HG02610 (cell line): Measurements from ENCODE around the gene GOLGA6A.
"Not testable (repeated sequence)": the region's sequence is repeated elsewhere in the genome, so short reads cannot be mapped to it uniquely, and the experiment has no call there.

Experiments used
- ATAC-seq: cut with Tn5 transposase; IDR thresholded peaks from one replicate; pipeline ENCODE4 v1.9.1; 2021; ENCODE audit warnings: mild to moderate bottlenecking, moderate library complexity; ENCODE audit not compliant: unreplicated experiment

The GOLGA6A gene

GRCh38 chr15:74108111-74108510 is 25.8 kb upstream of the GOLGA6A start:
- no peak for ATAC-seq

- ATAC-seq, result peak; percentile 90
Measured at GRCh38 chr15:74099963-74100733, 17.8 kb upstream of the GOLGA6A start.

- ATAC-seq, result not testable (repeated sequence)
Measured at GRCh38 chr15:74096753-74097474, 14.6 kb upstream of the GOLGA6A start.

GRCh38 chr15:74095610-74096009 is 13.3 kb upstream of the GOLGA6A start:
- ATAC-seq, result not testable (repeated sequence)

GRCh38 chr15:74094567-74094966 is 12.2 kb upstream of the GOLGA6A start:
- ATAC-seq, result not testable (repeated sequence)

- not testable (repeated sequence) for ATAC-seq
Measured at GRCh38 chr15:74075781-74076180, 6.6 kb downstream of the GOLGA6A start.

- ATAC-seq, result not testable (repeated sequence)
Measured at GRCh38 chr15:74072614-74073337, 9.6 kb downstream of the GOLGA6A start.

- ATAC-seq, result not testable (repeated sequence)
Measured at GRCh38 chr15:74072132-74072531, 10.2 kb downstream of the GOLGA6A start.

GRCh38 chr15:74071645-74072044 is 10.7 kb downstream of the GOLGA6A start:
- not testable (repeated sequence) for ATAC-seq

GRCh38 chr15:74065684-74066411 is 16.5 kb downstream of the GOLGA6A start:
- ATAC-seq, result not testable (repeated sequence)

GRCh38 chr15:74064822-74065221 is 17.5 kb downstream of the GOLGA6A start:
- ATAC-seq, result not testable (repeated sequence)

- not testable (repeated sequence) for ATAC-seq
Measured at GRCh38 chr15:74064183-74064582, 18.2 kb downstream of the GOLGA6A start.

- not testable (repeated sequence) for ATAC-seq
Measured at GRCh38 chr15:74063425-74064146, 18.8 kb downstream of the GOLGA6A start.

- ATAC-seq, result no peak
Measured at GRCh38 chr15:74062671-74063070, 19.7 kb downstream of the GOLGA6A start.

GRCh38 chr15:74062236-74062635 is 20.1 kb downstream of the GOLGA6A start:
- ATAC-seq, result no peak

- ATAC-seq, result no peak
Measured at GRCh38 chr15:74060251-74060650, 22.1 kb downstream of the GOLGA6A start.

GRCh38 chr15:74059050-74059833 is 23.1 kb downstream of the GOLGA6A start:
- not testable (repeated sequence) for ATAC-seq

- not testable (repeated sequence) for ATAC-seq
Measured at GRCh38 chr15:74056330-74056729, 26.0 kb downstream of the GOLGA6A start.

- ATAC-seq, result no peak
Measured at GRCh38 chr15:74055804-74056203, 26.5 kb downstream of the GOLGA6A start.
